Loucy (cell line): ENCODE results near the gene GON4L.

ENCODE experiments used
- H2AFZ ChIP-seq: fragments of 200-600 bp; sonication (generic); 2 replicates; pipeline ENCODE4 v1.6.0; 2016; ENCODE audit warnings: antibody characterized with exemption, mild to moderate bottlenecking, low read length, moderate library complexity
- H3F3A ChIP-seq: fragments of 200-600 bp; 2 replicates; pipeline ENCODE4 v1.6.0; 2016; ENCODE audit warnings: antibody characterized with exemption, low read depth, mild to moderate bottlenecking
- H3K27me3 ChIP-seq: fragments of 200-600 bp; sonication (generic); 2 replicates; pipeline ENCODE4 v1.6.1; 2014; ENCODE audit warnings: low read length, mild to moderate bottlenecking; ENCODE audit not compliant: insufficient read depth, poor library complexity, severe bottlenecking
- H3K36me3 ChIP-seq: fragments of 200-600 bp; sonication (generic); 2 replicates; pipeline ENCODE4 v1.6.1; 2016; ENCODE audit warnings: low read length; ENCODE audit not compliant: insufficient read depth
- H3K4me1 ChIP-seq: fragments of 200-600 bp; sonication (generic); 2 replicates; pipeline ENCODE4 v1.5.1; 2014; ENCODE audit warnings: low read length, mild to moderate bottlenecking; ENCODE audit not compliant: insufficient read depth, poor library complexity, severe bottlenecking
- H3K4me2 ChIP-seq: fragments of 200-600 bp; sonication (generic); 2 replicates; pipeline ENCODE4 v1.6.0; 2014; ENCODE audit warnings: antibody characterized with exemption, low read length, low read depth, mild to moderate bottlenecking; ENCODE audit not compliant: poor library complexity, severe bottlenecking
- H3K4me3 ChIP-seq: fragments of 200-600 bp; sonication (generic); 2 replicates; pipeline ENCODE4 v1.5.1; 2014; ENCODE audit warnings: low read length, mild to moderate bottlenecking, mixed read lengths; ENCODE audit not compliant: poor library complexity, severe bottlenecking
- H3K79me2 ChIP-seq: fragments of 200-600 bp; sonication (generic); 2 replicates; pipeline ENCODE4 v1.6.1; 2014; ENCODE audit warnings: low read length; ENCODE audit not compliant: insufficient read depth
- H3K9ac ChIP-seq: fragments of 200-600 bp; sonication (generic); 2 replicates; pipeline ENCODE4 v1.6.0; 2014; ENCODE audit warnings: mild to moderate bottlenecking, low read depth, low read length, moderate library complexity; ENCODE audit not compliant: poor library complexity, severe bottlenecking
- H3K9me2 ChIP-seq: fragments of 200-600 bp; sonication (generic); replicated peaks from 2 replicates; pipeline ENCODE4 v1.6.1; 2016; ENCODE audit warnings: low read depth, low read length, mixed read lengths
- H3K9me3 ChIP-seq: fragments of 200-600 bp; sonication (generic); 2 replicates; pipeline ENCODE4 v1.6.1; 2014; ENCODE audit warnings: mild to moderate bottlenecking, antibody characterized with exemption, low read length, low read depth; ENCODE audit not compliant: insufficient read depth
- H4K20me1 ChIP-seq: fragments of 200-600 bp; sonication (generic); 2 replicates; pipeline ENCODE4 v1.6.0; 2014; ENCODE audit warnings: antibody characterized with exemption, low read length, mild to moderate bottlenecking; ENCODE audit not compliant: insufficient read depth, poor library complexity, severe bottlenecking
- CTCF ChIP-seq: fragments of 200-600 bp; sonication (generic); conservative IDR thresholded peaks from 2 replicates; pipeline ENCODE4 v1.5.1; 2014; ENCODE audit warnings: mild to moderate bottlenecking, antibody characterized with exemption, low read length
- EZH2phosphoT487 ChIP-seq: fragments of 200-600 bp; IDR thresholded peaks from 2 replicates; pipeline ENCODE4 v1.6.1; 2018; ENCODE audit warnings: antibody characterized with exemption, mild to moderate bottlenecking, moderate library complexity, borderline replicate concordance

The GON4L gene

GRCh38 chr1:155744711-155745283 lies 112.2 kb downstream of the GON4L start:
- Histone ChIP-seq H3K9ac (peak overlapping the region; percentile 90), H3K9me2 (no peaks in the 10 kb centered on the region), H4K20me1 (no peaks in the 10 kb centered on the region), H2AFZ (peak overlapping the region; percentile 90), H3K4me1 (peaks cover 5% of the 10 kb centered on the region), H3K79me2 (no peaks in the 10 kb centered on the region), H3K4me3 (peak overlapping the region; percentile 87), H3K27me3 (no peaks in the 10 kb centered on the region), H3K4me2 (peak overlapping the region; percentile 83), H3K9me3 (no peaks in the 10 kb centered on the region), H3K36me3 (no peaks in the 10 kb centered on the region; the same call in 1 of the 2 replicates), H3F3A (no peaks in the 10 kb centered on the region)
- TF ChIP-seq CTCF (no peak), EZH2phosphoT487 (no peak)

- Histone ChIP-seq H3K9me3 (no peaks in the 10 kb centered on the region), H3K4me3 (no peak overlapping the region), H3K79me2 (no peaks in the 10 kb centered on the region), H3K27me3 (no peaks in the 10 kb centered on the region), H2AFZ (no peak overlapping the region), H3K9ac (no peak overlapping the region), H3K9me2 (no peaks in the 10 kb centered on the region), H4K20me1 (no peaks in the 10 kb centered on the region), H3K36me3 (peaks cover 15% of the 10 kb centered on the region; the same call in 1 of the 2 replicates), H3F3A (no peaks in the 10 kb centered on the region), H3K4me1 (peaks cover 5% of the 10 kb centered on the region), H3K4me2 (no peak overlapping the region)
- TF ChIP-seq CTCF (no peak), EZH2phosphoT487 (no peak)
Observed at GRCh38 chr1:155741908-155742307, 115.1 kb downstream of the GON4L start.

DNA sequence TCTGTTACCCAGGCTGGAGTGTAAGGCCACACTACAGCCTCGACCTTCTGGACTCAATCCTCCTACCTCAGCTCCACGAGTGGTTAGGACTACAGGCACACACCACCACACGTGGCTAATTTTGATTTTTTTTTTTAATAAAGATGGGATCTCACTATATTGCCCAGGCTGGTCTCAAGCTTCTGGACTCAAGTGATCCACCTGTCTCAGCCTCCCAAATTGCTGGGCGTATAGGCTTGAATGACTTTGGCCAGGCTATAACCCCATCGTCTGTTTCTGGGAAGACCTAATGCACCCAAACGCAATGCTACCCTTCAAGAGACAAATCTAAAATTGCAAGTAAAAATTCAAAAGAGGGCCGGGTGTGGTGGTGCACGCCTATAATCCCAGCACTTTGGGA lies 116.0 kb downstream of the GON4L start:
- Histone ChIP-seq H3K9ac (no peak overlapping the region), H2AFZ (no peak overlapping the region), H3K79me2 (no peaks in the 10 kb centered on the region), H3K4me3 (no peak overlapping the region), H3K9me2 (no peaks in the 10 kb centered on the region), H3K9me3 (no peaks in the 10 kb centered on the region), H4K20me1 (no peaks in the 10 kb centered on the region), H3K4me1 (peaks cover 5% of the 10 kb centered on the region), H3K36me3 (peaks cover 20% of the 10 kb centered on the region; the same call in 1 of the 2 replicates), H3K27me3 (no peaks in the 10 kb centered on the region), H3F3A (no peaks in the 10 kb centered on the region), H3K4me2 (no peak overlapping the region)
- TF ChIP-seq CTCF (no peak), EZH2phosphoT487 (no peak)
